ENCODE data around the gene KBTBD12.

DNA sequence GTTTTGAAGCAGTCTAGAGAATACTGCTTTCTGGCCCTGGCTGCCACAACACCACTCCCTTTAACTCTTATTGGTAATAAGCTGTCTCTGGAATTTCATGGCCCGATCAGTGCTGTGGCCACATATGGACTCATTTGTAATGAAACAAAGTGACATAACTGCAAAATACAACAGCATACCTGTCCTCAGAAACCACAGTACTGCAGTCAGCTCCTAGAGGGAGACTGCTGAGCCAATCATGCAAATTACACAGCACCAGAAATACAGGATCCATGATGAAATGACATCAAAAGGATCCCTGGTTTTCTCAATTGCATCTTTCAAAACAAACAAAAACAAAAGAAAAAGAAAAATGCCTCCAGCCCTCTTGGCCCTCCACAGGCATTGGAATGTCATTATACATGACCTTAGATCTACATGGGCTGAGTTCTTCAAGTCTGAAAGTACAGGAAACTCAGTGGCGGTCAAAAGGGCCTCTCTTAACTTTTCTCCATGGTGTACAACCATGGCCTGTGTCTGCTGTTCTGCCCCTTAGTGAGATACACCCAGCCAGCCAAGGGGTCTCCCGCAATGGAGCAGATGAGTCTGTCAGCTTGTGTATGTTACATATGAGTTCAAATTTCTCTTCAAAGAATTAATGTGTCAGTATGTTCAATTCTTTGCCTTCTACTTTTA is 24.9 kb upstream of the KBTBD12 start:
- TF ChIP-seq EZH2 (IDR thresholded peaks at IDR 0.05; ENCODE audit: borderline replicate concordance, low read length), result no peak
- TF ChIP-seq, protein P1, sequence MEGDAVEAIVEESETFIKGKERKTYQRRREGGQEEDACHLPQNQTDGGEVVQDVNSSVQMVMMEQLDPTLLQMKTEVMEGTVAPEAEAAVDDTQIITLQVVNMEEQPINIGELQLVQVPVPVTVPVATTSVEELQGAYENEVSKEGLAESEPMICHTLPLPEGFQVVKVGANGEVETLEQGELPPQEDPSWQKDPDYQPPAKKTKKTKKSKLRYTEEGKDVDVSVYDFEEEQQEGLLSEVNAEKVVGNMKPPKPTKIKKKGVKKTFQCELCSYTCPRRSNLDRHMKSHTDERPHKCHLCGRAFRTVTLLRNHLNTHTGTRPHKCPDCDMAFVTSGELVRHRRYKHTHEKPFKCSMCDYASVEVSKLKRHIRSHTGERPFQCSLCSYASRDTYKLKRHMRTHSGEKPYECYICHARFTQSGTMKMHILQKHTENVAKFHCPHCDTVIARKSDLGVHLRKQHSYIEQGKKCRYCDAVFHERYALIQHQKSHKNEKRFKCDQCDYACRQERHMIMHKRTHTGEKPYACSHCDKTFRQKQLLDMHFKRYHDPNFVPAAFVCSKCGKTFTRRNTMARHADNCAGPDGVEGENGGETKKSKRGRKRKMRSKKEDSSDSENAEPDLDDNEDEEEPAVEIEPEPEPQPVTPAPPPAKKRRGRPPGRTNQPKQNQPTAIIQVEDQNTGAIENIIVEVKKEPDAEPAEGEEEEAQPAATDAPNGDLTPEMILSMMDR (conservative IDR thresholded peaks at IDR 0.05 in 1 of 2, IDR thresholded peaks at IDR 0.05 in 1 of 2; ENCODE audit: extremely low read depth in 1 of 2, insufficient read depth in 1 of 2, low read depth in 1 of 2, low read length in 2 of 2), result no peak
